ENCODE measurements around the gene GLO1.

GLO1 gene

GRCh38 chr6:38715016-38715689, 12.2 kb upstream of the GLO1 start, which contains the start of gene DNAH8:
DNAH8 (plus strand) TSS chr6:38715311; CDS start chr6:38722810, 7,499 bp downstream.
- Histone ChIP-seq H4K20me1 (ENCODE audit: insufficient read depth, low read length) (no peaks in the 10 kb centered on the region), H3K4me3 (ENCODE audit: low read depth in 1 of 2, low read length in 2 of 2) (no peak within 1 kb of the TSS), H3K36me3 (ENCODE audit: insufficient read depth, low read length) (no peaks in the 10 kb centered on the region), H3K4me1 (ENCODE audit: insufficient read depth, low read length) (peaks cover 4% of the 10 kb centered on the region; the same call in 1 of the 2 replicates), H3K79me2 (ENCODE audit: insufficient read depth, low read length) (no peaks in the 10 kb centered on the region), H3K4me2 (ENCODE audit: insufficient read depth, low read length) (no peak within 1 kb of the TSS), H3K27me3 (ENCODE audit: insufficient read depth, low read length, poor library complexity) (peaks cover 4% of the 10 kb centered on the region), H2AFZ (ENCODE audit: low read depth, low read length) (no peak within 1 kb of the TSS), H3K9ac (ENCODE audit: low read depth, low read length) (no peak within 1 kb of the TSS), H3K27ac (ENCODE audit: low read length) (no peak within 1 kb of the TSS), H3K9me3 (ENCODE audit: insufficient read depth, low read length, severe bottlenecking) (no peaks in the 10 kb centered on the region)
- ATAC-seq (ENCODE audit: insufficient read depth, low read depth) (no peak), DNase-seq (no peak)
- no peak for TF ChIP-seq EZH2 (IDR thresholded peaks at IDR 0.05; ENCODE audit: borderline replicate concordance, low read depth, low read length, severe bottlenecking)
- no peak for TF ChIP-seq CTCF (IDR thresholded peaks at IDR 0.05; ENCODE audit: borderline replicate concordance, extremely low read depth, low read length, poor library complexity, severe bottlenecking)

- DNase-seq = no peak
- Histone ChIP-seq H3K4me2 (ENCODE audit: insufficient read depth, low read length) (no peak overlapping the region), H3K9me3 (ENCODE audit: insufficient read depth, low read length, severe bottlenecking) (no peaks in the 10 kb centered on the region), H3K4me3 (ENCODE audit: low read depth in 1 of 2, low read length in 2 of 2) (no peak overlapping the region), H3K36me3 (ENCODE audit: insufficient read depth, low read length) (no peaks in the 10 kb centered on the region), H3K79me2 (ENCODE audit: insufficient read depth, low read length) (no peaks in the 10 kb centered on the region), H3K27me3 (ENCODE audit: insufficient read depth, low read length, poor library complexity) (peaks cover 4% of the 10 kb centered on the region), H4K20me1 (ENCODE audit: insufficient read depth, low read length) (no peaks in the 10 kb centered on the region), H3K27ac (ENCODE audit: low read length) (no peak overlapping the region), H3K4me1 (ENCODE audit: insufficient read depth, low read length) (peaks cover 4% of the 10 kb centered on the region; the same call in 1 of the 2 replicates), H3K9ac (ENCODE audit: low read depth, low read length) (no peak overlapping the region), H2AFZ (ENCODE audit: low read depth, low read length) (no peak overlapping the region)
- no peak for ATAC-seq (ENCODE audit: insufficient read depth, low read depth)
- TF ChIP-seq EZH2 (IDR thresholded peaks at IDR 0.05; ENCODE audit: borderline replicate concordance, low read depth, low read length, severe bottlenecking) (no peak), CTCF (IDR thresholded peaks at IDR 0.05; ENCODE audit: borderline replicate concordance, extremely low read depth, low read length, poor library complexity, severe bottlenecking) (no peak)
Measured at GRCh38 chr6:38714239-38715015, 11.5 kb upstream of the GLO1 start.

GRCh38 chr6:38713812-38714211, 10.9 kb upstream of the GLO1 start:
- Histone ChIP-seq H3K9me3 (ENCODE audit: insufficient read depth, low read length, severe bottlenecking) (no peaks in the 10 kb centered on the region), H3K36me3 (ENCODE audit: insufficient read depth, low read length) (no peaks in the 10 kb centered on the region), H3K27ac (ENCODE audit: low read length) (no peak overlapping the region), H2AFZ (ENCODE audit: low read depth, low read length) (no peak overlapping the region), H3K79me2 (ENCODE audit: insufficient read depth, low read length) (no peaks in the 10 kb centered on the region), H4K20me1 (ENCODE audit: insufficient read depth, low read length) (no peaks in the 10 kb centered on the region), H3K4me3 (ENCODE audit: low read depth in 1 of 2, low read length in 2 of 2) (no peak overlapping the region), H3K9ac (ENCODE audit: low read depth, low read length) (no peak overlapping the region), H3K27me3 (ENCODE audit: insufficient read depth, low read length, poor library complexity) (peaks cover 3% of the 10 kb centered on the region), H3K4me2 (ENCODE audit: insufficient read depth, low read length) (no peak overlapping the region), H3K4me1 (ENCODE audit: insufficient read depth, low read length) (peaks cover 4% of the 10 kb centered on the region; the same call in 1 of the 2 replicates)
- no peak for TF ChIP-seq CTCF (IDR thresholded peaks at IDR 0.05; ENCODE audit: borderline replicate concordance, extremely low read depth, low read length, poor library complexity, severe bottlenecking)
- TF ChIP-seq EZH2 (IDR thresholded peaks at IDR 0.05; ENCODE audit: borderline replicate concordance, low read depth, low read length, severe bottlenecking) = no peak
- ATAC-seq (ENCODE audit: insufficient read depth, low read depth) = peak; percentile 74
- peak; percentile 40 for DNase-seq
